Lower leg skin (tissue), 3 donors: ENCODE measurements around the gene CCL25.

Source experiments
- CTCF ChIP-seq, 3 donors: fragments of 450-650 bp; IDR thresholded peaks; one replicate each; pipeline ENCODE4 v1.5.1; 2016; ENCODE audit warnings: antibody characterized with exemption in 3 of 3, mild to moderate bottlenecking in 3 of 3, moderate library complexity in 2 of 3
- POLR2A ChIP-seq, 2 donors: fragments of 450-650 bp; IDR thresholded peaks; one replicate each; pipeline ENCODE4 v1.6.1; 2016 to 2017; ENCODE audit warnings: antibody characterized with exemption in 2 of 2, mild to moderate bottlenecking in 1 of 2, moderate library complexity in 1 of 2

DNA sequence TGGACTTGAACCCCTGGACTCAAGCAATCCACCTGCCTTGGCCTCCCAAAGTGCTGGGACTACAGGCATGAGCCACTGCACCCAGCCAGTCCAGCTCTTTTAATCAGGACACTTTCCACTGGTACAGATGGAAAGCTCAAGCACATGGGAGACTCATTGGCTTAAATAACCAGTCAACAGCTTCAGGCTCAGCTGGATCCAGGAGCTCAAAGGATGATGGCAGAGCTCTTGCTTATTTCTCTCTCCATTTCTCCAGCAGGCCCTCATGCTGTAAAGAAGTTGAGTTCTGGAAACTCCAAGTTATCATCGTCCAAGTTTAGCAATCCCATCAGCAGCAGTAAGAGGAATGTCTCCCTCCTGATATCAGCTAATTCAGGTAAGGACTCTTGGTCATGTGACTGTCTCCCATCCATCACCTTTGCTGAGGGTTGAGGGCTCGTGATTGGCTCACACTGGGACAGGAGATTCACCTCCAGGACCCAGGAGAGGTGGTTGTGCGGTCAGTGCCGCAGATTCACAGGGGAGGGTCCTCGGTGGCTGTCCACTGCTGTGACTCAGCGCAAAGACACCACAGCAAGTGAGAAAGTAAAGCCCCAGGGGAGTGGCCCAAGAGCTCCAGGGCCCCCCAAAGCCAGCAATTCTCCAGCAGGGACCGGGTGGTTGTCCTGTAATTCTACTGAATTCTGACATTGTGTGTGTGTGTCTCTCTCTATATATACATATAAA, 5.1 kb downstream of the CCL25 start:
- TF ChIP-seq CTCF (IDR thresholded peaks at IDR 0.05) (no peak), POLR2A (IDR thresholded peaks at IDR 0.05) (no peak)
